Tibial artery (tissue), 4 donors: Measurements from ENCODE around the gene KMT2B.

ENCODE experiments used
- DNase-seq, 2 donors: peaks; one replicate each; pipeline ENCODE4 v3.0.0-alpha.2; 2019
- H3K27ac ChIP-seq, 2 donors: fragments of 200-600 bp; sonication (generic) in 1 of 2; 1 replicate in 1 of 2; 2 replicates in 1 of 2; pipeline ENCODE4 v1.5.1; 2018 to 2019; ENCODE audit warnings: mild to moderate bottlenecking in 1 of 2
- H3K27me3 ChIP-seq, 2 donors: fragments of 200-600 bp; sonication (generic) in 1 of 2; one replicate each; pipeline versions ENCODE4 v1.5.1 to v1.6.0; 2016 to 2019
- H3K36me3 ChIP-seq, 3 donors: fragments of 200-600 bp; sonication (generic) in 2 of 3; one replicate each; pipeline ENCODE4 v1.5.1; 2016 to 2019; ENCODE audit warnings: mild to moderate bottlenecking in 2 of 3
- H3K4me1 ChIP-seq, 4 donors: fragments of 200-600 bp; sonication (generic) in 2 of 4; 1 replicate in 3 of 4; 2 replicates in 1 of 4; pipeline ENCODE4 v1.5.1; 2016 to 2019
- H3K4me3 ChIP-seq, 2 donors: fragments of 200-600 bp; sonication (generic) in 1 of 2; 1 replicate in 1 of 2; 2 replicates in 1 of 2; pipeline ENCODE4 v1.5.1; 2018 to 2019; ENCODE audit warnings: mild to moderate bottlenecking in 2 of 2
- H3K9me3 ChIP-seq, 3 donors: fragments of 200-600 bp; sonication (generic) in 1 of 3; one replicate each; pipeline ENCODE4 v1.5.1; 2016 to 2019
- intact Hi-C: fragments of 100-400 bp; cut with DNase I; formaldehyde crosslinking; loops from one replicate; pipeline ENCODE4 v1.15.0; 2023; ENCODE audit warnings: low total_unique reads
- TF ChIP-seq, protein P1 (sequence below), 2 experiments: fragments of 200-600 bp in 1 of 2; fragments of 450-650 bp in 1 of 2; IDR thresholded peaks; one replicate each; pipeline ENCODE4 v1.5.1; 2017 to 2019; ENCODE audit warnings: antibody characterized with exemption in 2 of 2, mild to moderate bottlenecking in 1 of 2, moderate library complexity in 1 of 2

The KMT2B gene

DNA sequence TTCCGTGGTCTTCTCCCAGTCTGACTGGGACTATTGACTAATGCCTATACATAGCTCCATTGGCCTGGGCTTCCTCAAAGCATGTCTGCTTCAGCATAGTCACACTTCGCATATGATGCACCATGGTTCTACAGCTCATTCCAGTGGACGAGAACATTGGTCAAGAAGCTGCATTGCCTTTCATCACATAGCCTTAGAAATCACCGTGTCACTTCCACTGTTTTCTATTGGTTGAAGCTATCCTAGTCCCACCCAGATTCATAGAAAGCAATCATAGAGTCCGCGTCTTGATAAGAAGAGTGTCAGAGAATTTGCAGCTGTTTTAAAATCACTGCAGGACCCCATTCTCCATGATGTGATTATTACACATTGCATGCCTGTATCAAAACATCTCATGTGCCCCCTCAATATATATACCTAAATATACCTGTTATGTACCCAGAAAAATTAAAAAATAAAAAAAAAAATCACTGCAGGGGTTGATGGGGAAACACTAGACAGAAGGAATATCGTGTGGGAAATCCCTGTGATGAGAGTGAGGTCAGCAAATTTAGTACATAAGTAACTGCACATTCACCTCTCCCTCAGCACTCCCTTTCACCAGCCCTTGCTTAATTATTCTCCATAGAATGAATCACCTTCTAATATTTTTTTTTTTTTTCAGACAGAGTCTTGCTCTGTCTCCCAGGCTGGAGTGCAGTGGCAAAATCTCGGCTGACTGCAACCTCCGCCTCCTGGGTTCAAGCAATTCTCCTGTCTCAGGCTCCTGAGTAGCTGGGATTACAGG is 55.4 kb downstream of the KMT2B start:
- no peak overlapping the region for H3K27ac ChIP-seq
- H3K4me3 ChIP-seq: no peak overlapping the region
- DNase-seq: no peak
- TF ChIP-seq, protein P1, sequence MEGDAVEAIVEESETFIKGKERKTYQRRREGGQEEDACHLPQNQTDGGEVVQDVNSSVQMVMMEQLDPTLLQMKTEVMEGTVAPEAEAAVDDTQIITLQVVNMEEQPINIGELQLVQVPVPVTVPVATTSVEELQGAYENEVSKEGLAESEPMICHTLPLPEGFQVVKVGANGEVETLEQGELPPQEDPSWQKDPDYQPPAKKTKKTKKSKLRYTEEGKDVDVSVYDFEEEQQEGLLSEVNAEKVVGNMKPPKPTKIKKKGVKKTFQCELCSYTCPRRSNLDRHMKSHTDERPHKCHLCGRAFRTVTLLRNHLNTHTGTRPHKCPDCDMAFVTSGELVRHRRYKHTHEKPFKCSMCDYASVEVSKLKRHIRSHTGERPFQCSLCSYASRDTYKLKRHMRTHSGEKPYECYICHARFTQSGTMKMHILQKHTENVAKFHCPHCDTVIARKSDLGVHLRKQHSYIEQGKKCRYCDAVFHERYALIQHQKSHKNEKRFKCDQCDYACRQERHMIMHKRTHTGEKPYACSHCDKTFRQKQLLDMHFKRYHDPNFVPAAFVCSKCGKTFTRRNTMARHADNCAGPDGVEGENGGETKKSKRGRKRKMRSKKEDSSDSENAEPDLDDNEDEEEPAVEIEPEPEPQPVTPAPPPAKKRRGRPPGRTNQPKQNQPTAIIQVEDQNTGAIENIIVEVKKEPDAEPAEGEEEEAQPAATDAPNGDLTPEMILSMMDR (IDR thresholded peaks at IDR 0.05): no peak
- intact Hi-C loops: no loop called here
- H3K9me3 ChIP-seq: no peaks in the 10 kb centered on the region
- H3K4me1 ChIP-seq: peaks cover 0 to 19% (median 15%) of the 10 kb centered on the region in 4 donors
- no peaks in the 10 kb centered on the region for H3K27me3 ChIP-seq
- H3K36me3 ChIP-seq: peaks cover 0 to 15% (median 0%) of the 10 kb centered on the region in 3 donors

- Histone ChIP-seq H3K9me3 (no peaks in the 10 kb centered on the region), H3K4me3 (peak overlapping the region; percentile 92 to 93), H3K27ac (peak overlapping the region in 1 of 2 donors; percentile 6), H3K36me3 (peaks cover 0 to 21% (median 8%) of the 10 kb centered on the region in 3 donors), H3K4me1 (peaks cover 0 to 19% (median 15%) of the 10 kb centered on the region in 4 donors), H3K27me3 (no peaks in the 10 kb centered on the region)
- intact Hi-C loops: no loop called here
- TF ChIP-seq, protein P1 (IDR thresholded peaks at IDR 0.05): no peak
- DNase-seq: no peak
These were observed 56.7 kb downstream of the KMT2B start for GRCh38 chr19:35774274-35775045.

DNA sequence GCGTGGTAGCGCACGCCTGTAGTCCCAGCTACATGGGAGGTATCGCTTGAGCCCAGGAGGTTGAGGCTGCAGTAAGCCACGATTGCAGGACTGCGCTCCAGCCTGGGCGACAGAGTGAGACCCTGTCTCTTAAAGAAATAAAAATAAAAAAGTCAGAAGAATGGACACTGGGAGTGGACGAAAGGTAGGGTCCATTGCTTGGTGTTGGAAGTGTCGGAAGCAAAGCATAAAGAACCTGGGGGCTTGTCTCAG is 57.2 kb downstream of the KMT2B start:
- intact Hi-C loops: no loop called here
- no peaks in the 10 kb centered on the region for H3K27me3 ChIP-seq
- peak overlapping the region in 1 of 2 donors; percentile 6 for H3K27ac ChIP-seq
- H3K4me3 ChIP-seq: peak overlapping the region; percentile 92 to 93
- no peak for DNase-seq
- H3K4me1 ChIP-seq: peaks cover 0 to 19% (median 15%) of the 10 kb centered on the region in 4 donors
- H3K9me3 ChIP-seq: no peaks in the 10 kb centered on the region
- TF ChIP-seq, protein P1 (IDR thresholded peaks at IDR 0.05): no peak
- H3K36me3 ChIP-seq: peaks cover 2 to 26% (median 8%) of the 10 kb centered on the region in 3 donors

- intact Hi-C loops: no loop called here
- Histone ChIP-seq H3K9me3 (no peaks in the 10 kb centered on the region), H3K27ac (peak within 1 kb of the TSS; percentile 71 to 72), H3K4me1 (peaks cover 0 to 19% (median 15%) of the 10 kb centered on the region in 4 donors), H3K4me3 (peak within 1 kb of the TSS; percentile 92 to 93), H3K27me3 (no peaks in the 10 kb centered on the region), H3K36me3 (peaks cover 7 to 31% (median 14%) of the 10 kb centered on the region in 3 donors)
- TF ChIP-seq, protein P1 (IDR thresholded peaks at IDR 0.05): no peak
- peak; percentile 99 for DNase-seq
These were observed 57.7 kb downstream of the KMT2B start, which contains the start of gene ARHGAP33 for GRCh38 chr19:35775298-35776101. ARHGAP33 (plus strand) TSS chr19:35775564; CDS start chr19:35775659, 95 bp downstream.

DNA sequence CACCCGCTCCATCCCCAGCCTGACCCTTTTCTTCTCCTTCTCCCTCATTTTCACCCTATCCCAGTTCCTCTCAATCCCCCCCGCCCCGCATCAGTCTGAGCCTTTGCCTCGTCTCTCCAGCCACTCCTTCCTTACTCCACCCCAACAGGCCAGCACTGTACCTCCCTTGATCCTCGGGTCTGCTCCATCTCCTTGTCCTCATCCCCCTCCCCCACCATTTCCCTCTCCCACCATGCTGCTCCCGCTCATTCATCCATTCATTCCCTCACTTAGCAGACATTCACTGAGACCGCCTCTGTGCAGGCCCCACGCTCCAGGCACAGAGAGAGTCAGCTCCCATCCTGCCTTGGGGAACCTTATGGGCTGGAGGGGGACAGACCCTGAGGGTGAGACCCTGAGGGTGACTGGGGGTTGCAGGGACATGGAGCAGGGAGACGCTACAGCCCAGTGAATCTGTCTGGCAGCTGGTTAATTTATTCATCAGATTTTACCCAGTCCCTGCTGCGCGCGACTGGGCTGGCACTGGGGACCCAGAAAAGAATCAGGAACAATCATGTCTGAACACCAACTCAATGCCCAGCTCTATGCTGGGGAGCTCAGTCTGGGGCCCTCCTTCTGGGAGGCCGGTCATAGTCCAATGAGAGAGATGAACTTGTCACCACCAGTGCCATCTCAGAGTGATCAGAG is 58.4 kb downstream of the KMT2B start:
- no peaks in the 10 kb centered on the region for H3K9me3 ChIP-seq
- H3K4me3 ChIP-seq: peak overlapping the region; percentile 92 to 93
- TF ChIP-seq, protein P1 (IDR thresholded peaks at IDR 0.05): no peak
- intact Hi-C loops: no loop called here
- H3K27me3 ChIP-seq: no peaks in the 10 kb centered on the region
- H3K27ac ChIP-seq: peak overlapping the region; percentile 71 to 72
- DNase-seq: peak in 1 of 2 donors; percentile 63
- H3K36me3 ChIP-seq: peaks cover 14 to 38% (median 21%) of the 10 kb centered on the region in 3 donors
- H3K4me1 ChIP-seq: peaks cover 0 to 19% (median 15%) of the 10 kb centered on the region in 4 donors
